Right kidney (tissue), 1 donor: ENCODE results near the gene PLSCR3.

Source experiments
- DNase-seq: peaks from one replicate; pipeline ENCODE4 v3.0.0-alpha.2; 2016

PLSCR3 gene

DNA sequence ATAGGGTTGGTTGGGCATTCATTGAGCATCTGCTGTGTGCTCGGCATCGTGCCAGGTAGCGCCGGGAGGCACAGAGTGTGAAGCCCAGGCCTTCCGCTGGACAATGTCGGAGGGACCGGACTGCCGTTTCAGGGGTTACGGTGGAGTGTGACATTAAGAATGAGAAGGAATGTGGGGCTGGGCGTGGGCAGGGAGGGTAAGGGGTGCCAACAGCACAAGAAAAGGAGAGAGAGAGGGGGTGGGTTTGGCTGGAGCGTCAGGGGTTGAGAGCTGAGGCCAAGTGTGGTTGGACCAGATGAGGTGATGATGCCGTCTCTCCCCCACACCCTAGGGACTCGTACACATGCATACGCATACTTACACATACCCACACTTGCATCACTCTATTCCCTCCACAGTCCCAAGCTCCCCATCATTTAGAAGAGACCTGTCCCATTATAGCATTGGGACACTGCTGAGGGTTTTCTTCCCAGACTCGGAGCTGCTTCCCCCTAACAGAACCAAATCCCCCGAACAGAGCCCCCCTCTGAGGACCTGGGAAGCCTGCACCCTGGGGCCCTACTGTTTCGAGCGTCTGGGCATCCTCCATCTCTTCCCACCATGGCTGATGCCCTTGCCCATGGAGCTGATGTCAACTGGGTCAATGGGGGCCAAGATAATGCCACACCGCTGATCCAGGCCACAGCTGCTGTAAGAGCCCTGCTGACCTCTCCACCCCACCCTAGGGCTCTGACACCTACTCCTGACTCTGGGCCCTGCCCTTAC is 45.7 kb downstream of the PLSCR3 start:
- no peak for DNase-seq

DNA sequence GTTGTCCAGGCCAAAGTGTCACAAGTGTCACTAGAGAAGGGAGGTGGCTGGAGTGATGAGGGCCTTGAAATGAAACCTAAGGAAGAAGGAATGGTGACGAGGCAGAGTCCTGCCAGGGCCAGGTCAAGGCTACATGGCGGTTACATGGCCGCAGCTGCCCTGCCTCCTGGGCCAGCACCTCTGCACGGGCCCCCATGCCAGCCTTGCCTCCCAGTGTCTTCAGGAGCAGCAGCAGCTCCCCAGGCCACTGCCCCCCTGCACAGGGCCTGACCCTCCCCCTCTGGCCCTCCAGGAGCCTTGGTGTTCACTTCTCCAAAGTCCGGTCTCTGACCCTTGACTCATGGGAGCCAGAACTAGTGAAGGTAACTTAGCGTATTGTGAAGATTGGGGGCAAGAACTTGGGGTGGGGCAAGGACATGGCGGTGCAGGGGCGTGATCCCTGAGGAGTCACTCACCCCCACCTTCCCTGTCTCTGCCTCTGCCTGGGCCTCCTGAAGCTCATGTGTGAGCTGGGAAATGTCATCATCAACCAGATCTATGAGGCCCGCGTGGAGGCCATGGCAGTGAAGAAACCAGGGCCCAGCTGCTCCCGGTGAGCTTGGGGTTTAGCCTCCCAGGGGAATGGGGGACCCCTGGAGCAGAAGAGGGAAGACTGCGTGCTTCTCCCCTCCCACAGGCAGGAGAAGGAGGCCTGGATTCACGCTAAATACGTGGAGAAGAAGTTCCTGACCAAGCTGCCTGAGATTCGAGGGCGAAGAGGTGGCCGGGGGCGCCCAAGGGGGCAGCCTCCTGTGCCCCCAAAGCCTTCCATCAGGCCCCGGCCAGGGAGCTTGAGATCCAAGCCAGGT is 46.5 kb downstream of the PLSCR3 start:
- no peak for DNase-seq

DNA sequence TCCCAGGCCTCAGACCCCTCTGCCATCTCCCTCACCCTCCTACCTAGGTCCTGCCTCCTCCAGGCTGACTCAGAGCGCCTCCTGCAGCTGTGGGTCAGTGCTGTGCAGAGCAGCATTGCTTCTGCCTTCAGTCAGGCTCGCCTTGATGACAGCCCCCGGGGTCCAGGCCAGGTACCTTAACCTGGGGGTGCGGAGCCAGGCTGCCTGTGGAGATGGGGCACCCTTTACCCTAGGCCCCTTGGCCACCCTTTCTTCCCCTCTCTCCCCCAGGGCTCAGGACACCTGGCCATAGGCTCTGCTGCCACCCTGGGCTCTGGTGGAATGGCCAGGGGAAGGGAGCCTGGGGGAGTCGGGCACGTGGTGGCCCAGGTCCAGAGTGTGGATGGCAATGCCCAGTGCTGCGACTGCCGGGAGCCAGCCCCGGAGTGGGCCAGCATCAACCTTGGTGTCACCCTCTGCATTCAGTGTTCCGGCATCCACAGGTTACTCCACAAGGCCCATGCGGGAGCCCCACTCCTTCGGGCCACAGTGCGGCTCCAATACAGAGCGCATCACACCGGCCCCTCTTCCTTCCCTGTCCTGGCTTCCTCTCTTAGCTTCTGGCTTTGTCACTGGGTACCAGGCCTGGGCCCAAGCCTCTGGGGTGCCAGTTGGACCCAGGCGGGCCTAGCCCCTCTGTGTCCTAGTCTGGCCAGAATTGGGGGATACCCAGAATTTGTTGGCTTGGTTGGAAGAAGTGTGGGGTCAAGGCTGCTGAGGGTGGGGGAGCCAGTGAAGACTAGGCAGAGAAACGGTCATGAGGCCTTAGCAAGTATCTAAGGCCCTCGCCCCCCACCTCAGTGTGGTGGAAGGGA is 47.3 kb downstream of the PLSCR3 start:
- no peak for DNase-seq

DNA sequence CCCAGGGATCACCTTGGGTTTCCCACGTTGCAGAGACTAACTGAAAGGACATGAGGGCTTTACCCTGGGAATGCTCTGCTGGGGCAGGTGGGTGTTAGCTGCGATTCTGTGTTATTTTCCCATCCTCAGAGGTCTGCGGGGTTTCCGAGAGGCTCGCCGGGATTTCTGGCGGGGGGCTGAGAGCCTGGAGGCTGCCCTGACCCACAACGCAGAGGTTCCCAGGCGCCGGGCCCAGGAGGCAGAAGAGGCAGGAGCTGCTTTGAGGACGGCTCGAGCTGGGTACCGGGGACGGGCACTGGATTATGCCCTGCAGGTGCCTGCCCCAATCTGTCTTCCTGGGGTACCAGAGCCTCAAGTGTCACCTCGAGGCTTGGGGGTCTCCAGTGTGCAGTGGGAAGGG is 51.1 kb downstream of the PLSCR3 start:
- no peak for DNase-seq

DNA sequence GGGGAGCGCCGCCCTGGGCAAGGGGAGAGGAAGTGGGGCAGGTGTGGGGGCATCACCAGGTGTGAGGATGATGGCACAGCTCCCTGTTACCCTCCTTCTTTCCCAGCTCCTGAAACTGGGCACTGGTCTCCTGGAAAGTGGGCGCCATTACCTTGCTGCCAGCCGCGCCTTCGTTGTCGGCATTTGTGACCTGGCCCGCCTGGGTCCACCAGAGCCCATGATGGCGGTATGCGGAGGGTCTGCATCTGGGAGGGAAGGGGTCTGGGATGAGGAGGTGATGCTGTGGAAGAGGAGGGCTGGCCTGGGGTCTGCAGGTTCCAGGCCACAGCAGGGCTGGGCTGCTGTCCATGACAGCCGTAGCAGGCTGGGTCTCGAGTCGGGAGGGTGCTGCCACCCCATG is 52.5 kb downstream of the PLSCR3 start:
- no peak for DNase-seq

DNA sequence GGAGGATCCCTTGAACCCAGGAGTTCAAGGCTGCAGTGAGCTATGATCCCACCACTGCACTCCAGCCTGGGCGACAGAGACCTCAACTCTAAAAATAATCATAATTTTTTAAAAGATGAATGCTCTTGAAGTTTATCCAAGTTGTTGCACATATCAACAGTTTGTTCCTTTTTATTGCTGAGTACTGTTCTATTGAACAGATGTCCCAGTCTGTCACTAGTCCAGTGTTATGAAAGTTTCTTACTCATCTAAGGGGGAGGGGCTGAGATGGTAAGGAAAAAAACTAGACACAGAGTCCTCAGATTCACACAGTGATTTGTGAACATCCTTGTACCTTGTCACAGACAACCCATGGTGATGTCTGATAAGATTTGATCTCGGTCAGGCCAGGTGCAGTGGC is 54.1 kb downstream of the PLSCR3 start:
- no peak for DNase-seq
